ENCODE results near the gene MVB12B.

MVB12B gene

DNA sequence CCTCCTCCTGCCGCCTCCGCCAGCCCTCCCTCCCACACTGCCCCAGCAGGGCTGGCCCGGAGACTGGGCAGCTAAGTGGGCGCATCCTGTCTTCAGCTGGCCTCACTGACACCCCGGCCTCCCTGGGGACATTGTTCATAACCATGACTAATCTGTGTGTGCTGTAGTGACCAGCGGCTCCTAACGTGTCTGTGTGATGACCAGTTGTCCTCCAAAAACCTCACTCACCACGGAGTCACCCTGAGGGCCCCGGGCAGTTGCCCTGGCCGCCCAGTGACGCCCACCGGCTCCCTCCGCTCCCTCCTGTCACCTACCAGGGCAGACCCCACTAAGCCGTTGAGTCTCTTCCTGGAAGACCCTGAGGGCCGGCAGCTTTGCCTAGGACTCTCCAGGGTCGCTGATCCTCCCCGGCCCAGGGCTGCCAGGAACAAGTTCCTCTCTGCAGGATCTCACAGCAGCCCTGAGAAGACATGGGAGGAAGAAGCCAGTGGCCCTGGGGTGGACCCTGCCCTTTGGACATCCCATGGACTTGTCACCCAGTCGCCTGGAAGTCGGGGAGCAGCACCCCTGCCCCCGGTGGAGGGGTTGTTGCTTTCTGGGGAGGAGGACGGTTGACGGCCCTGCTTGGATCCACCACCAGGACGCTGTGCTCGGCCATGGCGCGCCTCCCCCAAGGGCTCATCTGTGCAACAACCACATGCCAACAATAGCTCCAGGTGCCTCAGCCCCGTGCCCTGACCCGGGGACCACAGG, 176.9 kb downstream of the MVB12B start:
- H3K4me3 ChIP-seq (ENCODE audit: control insufficient read depth, low read depth, low read length) = no peak overlapping the region
- TF ChIP-seq, protein P1, sequence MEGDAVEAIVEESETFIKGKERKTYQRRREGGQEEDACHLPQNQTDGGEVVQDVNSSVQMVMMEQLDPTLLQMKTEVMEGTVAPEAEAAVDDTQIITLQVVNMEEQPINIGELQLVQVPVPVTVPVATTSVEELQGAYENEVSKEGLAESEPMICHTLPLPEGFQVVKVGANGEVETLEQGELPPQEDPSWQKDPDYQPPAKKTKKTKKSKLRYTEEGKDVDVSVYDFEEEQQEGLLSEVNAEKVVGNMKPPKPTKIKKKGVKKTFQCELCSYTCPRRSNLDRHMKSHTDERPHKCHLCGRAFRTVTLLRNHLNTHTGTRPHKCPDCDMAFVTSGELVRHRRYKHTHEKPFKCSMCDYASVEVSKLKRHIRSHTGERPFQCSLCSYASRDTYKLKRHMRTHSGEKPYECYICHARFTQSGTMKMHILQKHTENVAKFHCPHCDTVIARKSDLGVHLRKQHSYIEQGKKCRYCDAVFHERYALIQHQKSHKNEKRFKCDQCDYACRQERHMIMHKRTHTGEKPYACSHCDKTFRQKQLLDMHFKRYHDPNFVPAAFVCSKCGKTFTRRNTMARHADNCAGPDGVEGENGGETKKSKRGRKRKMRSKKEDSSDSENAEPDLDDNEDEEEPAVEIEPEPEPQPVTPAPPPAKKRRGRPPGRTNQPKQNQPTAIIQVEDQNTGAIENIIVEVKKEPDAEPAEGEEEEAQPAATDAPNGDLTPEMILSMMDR (IDR thresholded peaks at IDR 0.05; ENCODE audit: control insufficient read depth, insufficient read depth, low read depth, low read length, missing control alignments) = no peak
- no peak for DNase-seq (ENCODE audit: low read depth)

DNA sequence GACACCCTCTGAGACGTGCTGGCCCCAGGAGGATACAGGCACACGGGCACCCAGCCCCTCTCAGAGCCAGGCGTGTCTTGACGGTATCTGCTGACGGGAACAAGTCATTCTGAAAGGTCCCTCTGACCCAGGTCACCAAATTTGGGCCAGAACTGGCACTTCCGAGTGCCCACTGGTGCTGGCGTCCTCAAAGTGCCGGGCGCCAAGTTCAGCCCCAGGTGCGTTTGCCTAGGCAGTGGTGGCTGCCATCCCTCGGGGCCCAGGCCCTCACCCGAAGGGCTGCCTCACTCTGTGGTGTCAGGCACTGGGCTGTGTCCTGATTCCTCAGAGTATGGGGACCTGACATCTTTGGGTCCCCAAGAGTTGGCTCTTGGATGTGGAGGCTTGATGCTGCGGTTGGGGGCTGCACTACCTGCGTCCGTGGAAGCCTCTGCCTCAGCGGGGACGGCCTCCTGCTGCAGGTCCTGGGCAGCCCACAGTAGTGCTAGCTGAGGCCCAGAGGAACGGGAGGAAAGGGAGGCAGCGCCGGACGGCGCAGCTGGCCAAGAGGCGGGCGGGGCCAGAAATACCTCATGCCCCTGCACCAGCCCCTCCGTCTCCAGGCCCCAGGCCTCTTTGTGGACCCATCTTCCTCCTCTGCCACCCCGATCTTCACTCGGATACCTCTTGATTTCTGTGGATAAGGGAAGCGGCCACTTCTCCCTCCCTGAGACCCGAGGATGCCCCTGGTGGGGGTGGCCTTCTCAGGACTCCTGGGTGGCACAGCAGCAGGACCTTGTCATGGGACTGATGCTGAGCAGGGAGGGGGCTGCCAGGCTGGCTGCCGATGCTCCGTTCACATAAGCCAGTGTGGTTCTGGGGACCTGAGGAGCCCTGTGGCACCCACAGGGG, 177.7 kb downstream of the MVB12B start:
- H3K4me3 ChIP-seq (ENCODE audit: control insufficient read depth, low read depth, low read length) = no peak overlapping the region
- TF ChIP-seq, protein P1 (IDR thresholded peaks at IDR 0.05; ENCODE audit: control insufficient read depth, insufficient read depth, low read depth, low read length, missing control alignments) = no peak
- no peak for DNase-seq (ENCODE audit: low read depth)

DNA sequence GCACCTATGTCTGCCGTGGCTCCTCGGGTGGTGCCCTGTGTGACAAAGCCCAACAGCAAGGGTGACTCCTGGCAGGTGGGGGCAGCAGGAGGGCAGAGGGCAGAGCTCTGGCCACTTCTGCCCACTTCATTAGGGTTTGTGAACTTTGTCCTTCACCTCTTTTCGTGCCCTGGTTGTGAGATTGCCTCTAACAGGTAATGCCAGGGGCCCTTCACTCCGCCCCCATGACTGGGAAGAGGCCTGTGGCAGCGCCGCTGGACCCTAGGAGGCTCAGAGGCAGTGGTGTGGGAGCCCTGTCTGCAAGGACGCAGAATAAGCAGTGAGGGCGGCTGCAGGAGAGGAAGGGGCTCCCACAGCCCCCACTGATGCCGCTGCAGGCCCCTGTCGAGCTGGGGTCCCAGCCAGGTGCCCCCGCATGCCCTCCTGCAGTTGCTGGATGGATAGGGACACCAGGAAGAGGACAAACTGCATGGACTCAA, 178.4 kb downstream of the MVB12B start:
- H3K4me3 ChIP-seq (ENCODE audit: control insufficient read depth, low read depth, low read length) = no peak overlapping the region
- TF ChIP-seq, protein P1 (IDR thresholded peaks at IDR 0.05; ENCODE audit: control insufficient read depth, insufficient read depth, low read depth, low read length, missing control alignments) = no peak
- no peak for DNase-seq (ENCODE audit: low read depth)

DNA sequence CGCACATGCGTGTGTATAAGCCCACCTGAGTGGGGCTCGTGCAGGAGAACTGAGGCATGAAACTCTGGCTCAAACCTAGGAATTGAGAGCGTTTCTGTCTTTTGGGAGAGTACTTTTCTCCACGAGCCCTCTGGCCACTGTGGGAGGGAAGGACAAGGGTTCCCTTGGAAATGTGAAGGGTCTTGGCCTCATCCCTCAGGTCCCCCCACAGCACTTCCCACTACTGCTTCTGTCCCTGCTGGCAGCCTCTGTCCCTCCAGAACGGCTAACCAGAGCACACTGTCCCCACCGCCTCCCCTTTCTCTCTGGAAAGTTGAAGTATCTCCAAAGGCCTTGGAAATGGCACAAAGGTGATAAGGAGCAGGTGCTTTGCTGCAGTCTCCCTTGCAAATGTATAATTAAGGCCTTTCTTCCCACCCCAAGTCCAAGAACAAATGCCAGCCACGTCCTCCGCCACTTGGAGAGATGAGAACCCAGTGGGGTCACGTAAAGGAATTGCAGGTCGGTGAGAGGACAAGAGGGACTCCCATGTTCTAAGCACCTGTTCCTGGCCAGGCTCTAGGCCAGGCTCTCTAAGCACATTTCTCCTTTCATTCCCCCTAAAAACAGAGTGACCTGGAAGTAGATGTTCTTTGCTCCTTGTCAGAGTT, 179.2 kb downstream of the MVB12B start:
- DNase-seq (ENCODE audit: low read depth) = no peak
- no peak overlapping the region for H3K4me3 ChIP-seq (ENCODE audit: control insufficient read depth, low read depth, low read length)
- TF ChIP-seq, protein P1 (IDR thresholded peaks at IDR 0.05; ENCODE audit: control insufficient read depth, insufficient read depth, low read depth, low read length, missing control alignments) = no peak

DNA sequence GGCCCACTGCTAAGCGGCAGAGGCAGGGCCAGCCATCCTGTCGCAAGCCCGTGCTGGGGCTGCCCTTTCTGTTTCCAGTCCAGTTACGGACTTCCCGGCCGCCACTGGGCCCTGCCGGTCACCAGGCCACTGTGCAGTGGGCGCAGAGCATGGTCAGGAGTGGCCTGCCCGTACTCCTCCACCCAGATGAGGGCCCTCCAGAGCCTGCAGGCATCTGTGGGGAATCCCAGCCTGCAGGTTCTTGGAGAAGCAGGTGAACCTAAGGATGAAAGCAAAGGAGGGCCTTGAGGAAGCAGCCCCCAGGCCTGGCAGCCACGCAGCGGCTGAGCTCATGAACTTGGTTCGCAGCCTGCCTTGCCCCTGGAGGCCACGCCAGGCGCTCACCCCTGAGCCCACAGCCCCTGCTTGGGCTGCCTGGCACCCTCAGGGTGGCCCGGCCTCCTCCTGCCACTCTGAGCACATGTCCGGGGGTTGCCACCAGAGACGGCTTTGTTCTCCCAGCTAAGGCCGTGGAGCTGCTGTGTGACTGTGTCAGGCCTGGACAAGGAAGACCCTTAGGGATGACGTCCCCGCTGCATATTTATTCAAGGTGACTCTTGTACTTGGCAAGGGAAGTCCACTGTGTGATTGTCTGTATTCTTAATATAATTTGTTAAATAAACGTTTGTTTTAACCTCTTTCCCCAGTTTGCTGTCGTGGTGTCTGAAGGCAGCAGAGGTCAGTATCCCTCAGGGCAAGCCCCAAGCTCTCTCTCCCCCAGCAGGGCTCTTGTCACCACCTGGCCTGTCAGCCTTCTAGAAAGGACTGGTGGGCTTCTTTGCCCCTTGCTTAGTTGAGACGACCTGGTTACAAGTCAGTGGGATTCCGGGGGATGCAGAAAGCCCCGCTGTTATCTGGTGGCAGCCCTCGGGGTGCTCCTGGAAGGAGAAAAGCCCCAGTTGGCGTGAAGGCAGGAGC, 180.0 kb downstream of the MVB12B start:
- H3K4me3 ChIP-seq (ENCODE audit: control insufficient read depth, low read depth, low read length) = no peak overlapping the region
- DNase-seq (ENCODE audit: low read depth) = no peak
- TF ChIP-seq, protein P1 (IDR thresholded peaks at IDR 0.05; ENCODE audit: control insufficient read depth, insufficient read depth, low read depth, low read length, missing control alignments) = no peak

Data from AG09309 (cell line).